GM18517 (cell line): ENCODE data around the gene OR4C5.
"Not testable (repeated sequence)": the region's sequence is repeated elsewhere in the genome, so short reads cannot be mapped to it uniquely, and the experiment has no call there.

Experiments used
- ATAC-seq: cut with Tn5 transposase; IDR thresholded peaks from one replicate; pipeline ENCODE4 v1.9.1; 2021; ENCODE audit warnings: mild to moderate bottlenecking, moderate library complexity; ENCODE audit not compliant: unreplicated experiment

Gene OR4C5

DNA sequence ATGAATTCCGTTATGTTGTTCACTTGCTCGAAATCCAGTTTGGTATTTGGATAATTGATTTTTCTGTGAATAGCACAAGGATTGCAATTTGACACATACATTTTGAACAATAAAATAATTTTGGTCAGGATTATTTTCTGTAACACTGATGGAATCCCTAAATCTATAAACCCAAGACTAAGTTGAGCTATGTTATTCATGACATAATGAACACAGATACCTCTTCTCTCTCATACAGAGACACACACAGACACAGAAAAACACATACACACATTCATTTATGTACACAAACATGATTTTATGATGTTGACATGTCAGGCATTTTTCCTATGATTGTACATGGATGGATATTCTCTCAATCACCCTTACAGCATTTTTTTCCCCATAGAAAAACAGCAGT, at the start of gene OR4C5:
Gene OR4C5, minus strand, starts transcription at position 101 of the 400 bp plus-strand sequence. Its CDS starts 0 bp downstream, at position 101.
- ATAC-seq, result no peak

DNA sequence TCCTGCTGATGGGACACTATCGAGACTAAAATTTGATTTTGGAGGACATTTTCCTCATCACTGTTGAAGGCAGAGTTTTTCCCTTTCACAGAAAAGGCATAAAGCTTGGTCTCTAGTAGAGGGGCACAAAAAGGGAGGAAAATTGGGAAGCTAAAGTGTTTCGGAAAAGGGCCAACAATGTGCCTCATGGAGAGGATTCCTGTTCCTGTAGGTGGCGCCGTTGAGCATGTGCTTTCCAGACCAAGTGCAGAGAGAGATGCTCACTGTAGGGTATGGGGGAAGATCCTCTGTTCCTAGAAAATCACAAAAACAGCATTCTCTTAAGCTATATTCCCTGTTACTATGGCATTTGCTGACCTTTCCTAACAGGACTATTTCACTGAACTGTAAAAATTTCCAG, 18.4 kb upstream of the OR4C5 start:
- ATAC-seq, result no peak

DNA sequence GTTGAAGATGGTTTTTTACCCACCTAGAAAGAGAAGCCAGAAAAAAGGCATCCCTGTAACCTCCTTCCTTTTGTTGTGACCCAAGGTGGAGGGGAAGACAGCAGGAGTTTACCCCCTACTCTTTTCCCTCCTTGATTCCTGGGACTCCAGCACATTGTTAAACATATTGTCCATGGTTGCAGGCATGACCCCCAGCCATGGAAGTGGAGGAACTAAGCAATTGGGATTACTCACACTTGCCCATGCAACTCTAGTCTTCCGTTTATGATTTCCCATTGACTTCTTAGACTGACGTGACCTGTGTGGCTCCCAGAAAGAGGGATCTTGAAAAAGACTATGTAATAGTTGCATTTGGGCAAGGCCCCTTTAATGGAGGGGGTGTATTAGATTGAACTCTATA, 17.9 kb upstream of the OR4C5 start:
- not testable (repeated sequence) for ATAC-seq

DNA sequence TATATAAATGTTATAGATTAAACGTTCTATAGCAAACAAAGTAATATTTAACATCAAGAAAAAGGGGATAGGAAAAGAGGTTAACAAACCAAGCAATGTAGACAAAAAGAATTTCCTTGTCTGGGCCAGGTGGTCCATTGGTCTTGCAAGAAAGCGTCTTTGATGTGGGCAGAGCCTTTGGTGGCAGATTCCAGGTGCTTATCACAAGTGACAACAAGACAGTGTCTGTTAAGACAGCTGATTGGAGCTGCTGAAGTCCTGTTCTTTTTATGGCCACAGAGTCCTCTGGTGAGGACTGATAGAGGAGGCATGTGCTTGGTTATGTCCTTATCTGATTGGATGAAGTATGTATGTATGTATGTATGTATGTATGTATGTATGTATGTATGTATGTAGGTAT, 5.0 kb downstream of the OR4C5 start:
- ATAC-seq, result not testable (repeated sequence)

DNA sequence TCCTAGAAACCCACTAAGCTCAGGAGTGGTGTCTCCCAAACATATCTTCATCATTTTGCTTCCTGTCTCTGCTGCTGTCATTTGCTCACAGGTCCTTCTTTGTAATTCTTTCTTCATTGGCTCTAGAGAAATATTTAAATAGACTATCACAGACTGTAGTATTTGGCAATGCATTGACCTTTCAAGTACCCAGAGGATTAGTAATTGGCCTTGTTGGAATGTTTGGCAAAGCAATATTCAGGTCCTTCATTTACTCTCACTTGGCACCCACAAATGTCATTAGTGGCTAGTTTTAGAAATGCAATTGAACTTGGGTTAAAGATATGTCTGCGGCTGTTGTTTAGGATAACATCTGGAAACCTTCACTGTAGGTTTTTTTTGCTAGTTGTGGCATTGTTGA, 11.6 kb downstream of the OR4C5 start:
- ATAC-seq, result no peak

DNA sequence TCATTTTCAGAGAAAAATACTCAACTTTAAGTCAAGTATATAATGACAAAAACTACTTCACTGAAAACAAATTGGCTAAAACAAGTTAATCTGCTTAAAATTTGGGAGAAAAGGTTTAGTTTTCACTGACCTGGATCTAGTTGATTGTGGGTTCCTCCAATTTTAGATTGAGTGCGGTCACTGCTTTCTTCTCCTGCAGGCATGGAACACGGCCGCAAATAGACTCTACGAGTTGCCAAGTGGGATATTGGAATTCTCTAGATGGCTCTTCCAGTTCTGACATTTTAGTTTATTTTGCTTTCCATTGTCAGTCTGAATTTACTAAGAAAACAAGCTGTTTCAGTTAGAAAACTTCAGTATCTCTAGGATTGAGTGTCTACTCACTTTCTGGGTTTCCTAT, 12.3 kb downstream of the OR4C5 start:
- no peak for ATAC-seq

DNA sequence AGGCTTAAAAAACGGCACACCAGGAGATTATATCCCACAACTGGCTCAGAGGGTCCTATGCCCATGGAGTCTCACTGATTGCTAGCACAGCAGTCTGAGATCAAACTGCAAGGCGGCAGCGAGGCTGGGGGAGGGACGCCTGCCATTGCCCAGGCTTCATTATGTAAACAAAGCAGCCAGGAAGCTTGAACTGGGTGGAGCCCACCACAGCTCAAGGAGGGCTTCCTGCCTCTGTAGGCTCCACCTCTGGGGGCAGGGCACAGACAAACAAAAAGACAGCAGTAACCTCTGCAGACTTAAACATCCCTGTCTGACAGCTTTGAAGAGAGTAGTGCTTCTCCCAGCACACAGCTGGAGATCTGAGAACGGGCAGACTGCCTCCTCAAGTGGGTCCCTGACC, 20.0 kb downstream of the OR4C5 start:
- ATAC-seq, result not testable (repeated sequence)

DNA sequence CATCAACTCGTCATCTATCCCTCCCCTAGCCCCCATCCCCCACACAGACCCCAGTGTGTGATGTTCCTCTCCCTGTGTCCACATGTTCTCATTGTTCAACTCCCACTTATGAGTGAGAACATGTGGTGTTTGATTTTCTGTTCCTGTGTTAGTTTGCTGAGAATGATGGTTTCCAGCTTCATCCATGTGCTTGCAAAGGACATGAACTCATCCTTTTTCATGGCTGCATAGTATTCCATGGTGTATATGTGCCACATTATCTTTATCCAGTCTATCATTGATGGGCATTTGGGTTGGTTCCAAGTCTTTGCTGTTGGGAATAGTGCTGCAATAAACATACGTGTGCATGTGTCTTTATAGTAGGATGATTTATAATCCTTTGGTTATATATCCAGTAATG, 23.8 kb downstream of the OR4C5 start:
- ATAC-seq, result not testable (repeated sequence)

DNA sequence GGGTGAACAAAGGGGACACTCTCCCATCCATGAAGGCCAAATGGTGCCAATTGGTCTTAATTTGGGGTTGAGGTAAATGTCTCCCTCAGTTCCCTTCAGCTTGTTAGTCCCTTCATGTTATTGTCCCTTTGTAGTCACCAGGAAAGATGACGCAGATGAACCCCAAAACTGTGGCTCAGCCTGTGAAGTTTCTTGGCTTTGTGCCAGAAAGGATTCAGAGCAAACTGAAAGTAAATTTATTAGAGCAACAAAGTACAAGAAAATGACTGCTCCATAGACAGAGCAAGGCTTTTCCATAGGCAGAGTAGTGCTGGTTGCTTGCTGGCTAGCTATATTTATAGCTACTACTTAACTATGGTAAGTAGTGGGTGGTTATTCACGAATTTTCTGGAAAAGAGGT, 24.8 kb downstream of the OR4C5 start:
- ATAC-seq, result no peak

DNA sequence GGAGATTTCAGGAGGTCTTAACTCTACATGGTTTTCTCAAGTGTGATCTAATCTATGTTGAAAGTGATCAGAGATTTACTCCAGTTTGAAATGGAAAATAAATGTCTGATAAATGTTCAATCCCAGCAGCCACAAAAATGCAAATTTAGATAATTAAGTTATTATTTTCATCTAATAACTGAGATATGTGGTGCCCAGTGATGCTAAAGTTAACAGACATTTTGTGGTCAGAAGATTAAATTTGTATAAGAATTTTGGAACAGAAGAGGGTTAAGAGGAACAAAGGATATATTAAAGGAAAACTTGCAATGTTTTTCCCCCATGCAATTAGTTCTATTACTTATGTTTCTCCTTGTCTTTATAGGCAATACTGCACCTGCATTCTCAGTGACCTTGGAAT, 41.6 kb downstream of the OR4C5 start, which contains the start of gene OR4C3:
Gene OR4C3, plus strand, starts transcription at position 301 of the 400 bp plus-strand sequence. CDS start 102 bp downstream, outside the sequence.
- not testable (repeated sequence) for ATAC-seq

DNA sequence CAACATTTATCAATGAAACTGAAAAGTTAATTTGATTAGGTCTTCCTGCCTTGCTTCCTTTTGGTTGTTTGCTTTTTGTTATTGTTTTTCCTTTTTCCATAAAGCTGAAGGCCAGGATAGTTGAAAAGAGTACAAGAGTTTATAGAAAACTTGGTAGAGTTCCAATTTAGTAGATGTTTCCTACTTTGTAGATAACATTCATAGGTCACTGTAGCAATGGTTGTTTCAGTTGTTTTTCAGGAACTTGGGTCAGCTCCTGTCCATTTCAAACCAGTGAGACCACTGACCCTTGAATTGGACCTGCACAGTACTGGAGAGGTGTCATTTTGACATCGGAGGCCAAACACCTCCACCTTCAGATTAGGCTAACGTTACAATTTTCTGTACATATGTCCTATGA, 46.5 kb downstream of the OR4C5 start:
- not testable (repeated sequence) for ATAC-seq
